AG04450 (cell line): Measurements from ENCODE around the gene DGCR2. TPM values are rescaled to one million over a fixed set of nuclear protein-coding genes. Genes with fewer than 3 reads are reported as not detected.

Source experiments
- CTCF ChIA-PET: fragments of 300-600, 350-600 bp; formaldehyde crosslinking; extraction: SDS; loops from one replicate; lab custom pipeline; 2022; ENCODE audit warnings: antibody characterized with exemption, inconsistent platforms; lab: Charles Lee
- POLR2A ChIA-PET: fragments of 350-600 bp; formaldehyde crosslinking; extraction: SDS; loops from one replicate; lab custom pipeline; 2021; ENCODE audit warnings: antibody characterized with exemption, inconsistent platforms; lab: Yijun Ruan, JAX
- DNase-seq: peaks from one replicate; pipeline ENCODE4 v3.0.0-alpha.2; 2011; ENCODE audit warnings: low read depth, low spot score
- H3K27ac ChIP-seq: one replicate; pipeline ENCODE4 v1.5.1; 2012; ENCODE audit warnings: low read depth, low read length, control low read depth
- H3K27me3 ChIP-seq: one replicate; pipeline ENCODE4 v1.6.0; 2012; ENCODE audit warnings: low read length; ENCODE audit not compliant: control insufficient read depth, insufficient read depth
- H3K4me3 ChIP-seq: 2 replicates; pipeline ENCODE4 v1.5.1; 2011; ENCODE audit warnings: mild to moderate bottlenecking, low read depth, low read length, control low read depth
- H3K9me3 ChIP-seq: 2 replicates; pipeline ENCODE4 v1.5.1; 2012; ENCODE audit warnings: low read length; ENCODE audit not compliant: control insufficient read depth, insufficient read depth
- CTCF ChIP-seq: IDR thresholded peaks from 2 replicates; pipeline ENCODE4 v1.5.1; 2011; ENCODE audit warnings: low read depth, low read length, control low read depth, inconsistent platforms
- polyA plus RNA-seq: library from polyadenylated mRNA; depleted of rRNA; stranded (reverse); fragments of >200 nt; gene quantifications from 2 replicates; pipeline ENCODE4 v1.2.3, GENCODE V29; 2011

Gene DGCR2
- polyA plus RNA-seq, 1 experiment: 23.0 TPM

- ChIA-PET POLR2A (no interaction called here), CTCF (no interaction called here)
- no peaks in the 10 kb centered on the region for H3K9me3 ChIP-seq
- no peak for TF ChIP-seq CTCF
- DNase-seq: no peak
- H3K27ac ChIP-seq: no peak overlapping the region
- no peaks in the 10 kb centered on the region for H3K27me3 ChIP-seq
- no peak overlapping the region for H3K4me3 ChIP-seq
Measured at GRCh38 chr22:19040391-19040861, 81.8 kb downstream of the DGCR2 start.

- CTCF ChIA-PET: no interaction called here
- DNase-seq: no peak
- POLR2A ChIA-PET: no interaction called here
- TF ChIP-seq CTCF: no peak
- Histone ChIP-seq H3K9me3 (no peaks in the 10 kb centered on the region), H3K27me3 (no peaks in the 10 kb centered on the region), H3K4me3 (no peak overlapping the region), H3K27ac (no peak overlapping the region)
Measured at GRCh38 chr22:19039796-19040280, 82.4 kb downstream of the DGCR2 start.

DNA sequence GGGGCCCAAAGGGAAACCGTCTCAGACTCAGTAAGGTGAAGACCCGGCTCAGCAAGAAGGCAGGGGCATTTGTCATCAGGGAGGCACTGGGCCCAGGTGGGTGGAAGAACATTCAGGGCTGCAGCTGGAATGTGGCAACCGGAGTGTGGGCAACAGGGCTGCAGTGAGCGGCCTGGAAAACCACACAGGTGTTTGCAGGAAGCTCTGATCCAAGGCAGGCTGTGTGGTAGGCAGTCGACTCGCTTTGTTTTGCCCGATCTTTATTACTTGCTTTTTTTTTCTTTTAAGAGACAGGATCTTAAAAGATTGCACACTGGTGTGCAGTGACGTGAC lies 82.8 kb downstream of the DGCR2 start:
- CTCF ChIA-PET: no interaction called here

GRCh38 chr22:19038728-19039447 lies 83.3 kb downstream of the DGCR2 start:
- H3K4me3 ChIP-seq: no peak overlapping the region
- H3K27me3 ChIP-seq: no peaks in the 10 kb centered on the region
- no peak for DNase-seq
- H3K27ac ChIP-seq: no peak overlapping the region
- CTCF ChIA-PET: no interaction called here
- POLR2A ChIA-PET: no interaction called here
- no peaks in the 10 kb centered on the region for H3K9me3 ChIP-seq
- no peak for TF ChIP-seq CTCF

More for the DNA sequence above, 82.8 kb downstream of the DGCR2 start:
- Histone ChIP-seq H3K27ac (no peak overlapping the region), H3K4me3 (no peak overlapping the region), H3K27me3 (no peaks in the 10 kb centered on the region), H3K9me3 (no peaks in the 10 kb centered on the region)
- DNase-seq: no peak
- POLR2A ChIA-PET: no interaction called here
- TF ChIP-seq CTCF: no peak

DNA sequence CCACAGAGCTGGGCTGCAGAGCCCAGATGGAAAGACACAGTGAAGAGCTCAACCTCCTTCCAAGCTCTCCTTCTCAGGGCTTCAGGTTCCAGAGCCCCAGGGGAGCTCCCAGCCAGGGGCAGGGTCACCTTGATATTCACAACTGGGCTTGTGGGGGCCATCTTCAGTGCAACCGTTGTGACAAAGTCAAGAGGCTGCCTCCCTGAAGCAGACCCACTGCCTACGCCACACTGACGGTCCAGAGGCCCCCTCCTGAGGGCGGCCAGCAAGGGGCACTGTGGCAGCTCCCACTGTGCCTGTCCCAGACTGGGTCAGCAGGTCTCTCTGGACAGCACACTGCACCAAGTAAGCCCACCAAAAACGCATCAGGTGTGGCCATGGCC lies 84.1 kb downstream of the DGCR2 start:
- H3K27ac ChIP-seq: no peak overlapping the region
- CTCF ChIA-PET: no interaction called here
- no peaks in the 10 kb centered on the region for H3K9me3 ChIP-seq
- no peaks in the 10 kb centered on the region for H3K27me3 ChIP-seq
- no peak for DNase-seq
- no peak overlapping the region for H3K4me3 ChIP-seq
- no peak for TF ChIP-seq CTCF
- POLR2A ChIA-PET: no interaction called here
